ENCODE results near the gene ARRDC3. TPM values are rescaled to one million over a fixed set of nuclear protein-coding genes. Genes with fewer than 3 reads are reported as not detected.

Gene ARRDC3
- total RNA-seq, 1 donor from 2014 or later, result 90.5 TPM

DNA sequence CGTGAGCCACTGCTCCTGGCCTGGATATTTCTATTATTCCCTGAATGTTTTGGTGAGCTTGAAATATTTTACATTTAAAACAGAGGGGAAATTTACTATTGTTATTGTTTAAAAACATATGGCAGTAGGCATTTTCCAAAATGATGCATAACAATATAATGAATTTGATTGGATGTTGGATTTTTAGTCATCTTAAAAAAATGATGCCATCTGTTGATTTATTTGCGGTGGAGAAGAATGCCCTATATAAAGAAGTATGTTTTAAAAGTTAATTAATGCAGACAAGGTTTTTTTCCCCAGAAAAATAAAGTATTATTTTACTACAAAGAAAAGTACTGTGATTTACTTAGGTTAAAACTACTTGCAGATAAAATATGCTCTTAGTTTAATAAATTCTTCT, 33.4 kb upstream of the ARRDC3 start:
- Histone ChIP-seq H3K4me1 (peaks cover 5% of the 10 kb centered on the region), H3K27me3 (ENCODE audit: low read depth) (no peaks in the 10 kb centered on the region), H3K4me3 (no peak overlapping the region), H3K9me3 (no peaks in the 10 kb centered on the region), H3K36me3 (no peaks in the 10 kb centered on the region), H3K27ac (no peak overlapping the region)
- ATAC-seq (no peak), DNase-seq (no peak)
- intact Hi-C loops (cut with DNase I), result loop anchor here (5.0 kb wide), 1 partner anchor 484 kb away; no protein-coding TSS in a partner anchor
- TF ChIP-seq, protein P1, sequence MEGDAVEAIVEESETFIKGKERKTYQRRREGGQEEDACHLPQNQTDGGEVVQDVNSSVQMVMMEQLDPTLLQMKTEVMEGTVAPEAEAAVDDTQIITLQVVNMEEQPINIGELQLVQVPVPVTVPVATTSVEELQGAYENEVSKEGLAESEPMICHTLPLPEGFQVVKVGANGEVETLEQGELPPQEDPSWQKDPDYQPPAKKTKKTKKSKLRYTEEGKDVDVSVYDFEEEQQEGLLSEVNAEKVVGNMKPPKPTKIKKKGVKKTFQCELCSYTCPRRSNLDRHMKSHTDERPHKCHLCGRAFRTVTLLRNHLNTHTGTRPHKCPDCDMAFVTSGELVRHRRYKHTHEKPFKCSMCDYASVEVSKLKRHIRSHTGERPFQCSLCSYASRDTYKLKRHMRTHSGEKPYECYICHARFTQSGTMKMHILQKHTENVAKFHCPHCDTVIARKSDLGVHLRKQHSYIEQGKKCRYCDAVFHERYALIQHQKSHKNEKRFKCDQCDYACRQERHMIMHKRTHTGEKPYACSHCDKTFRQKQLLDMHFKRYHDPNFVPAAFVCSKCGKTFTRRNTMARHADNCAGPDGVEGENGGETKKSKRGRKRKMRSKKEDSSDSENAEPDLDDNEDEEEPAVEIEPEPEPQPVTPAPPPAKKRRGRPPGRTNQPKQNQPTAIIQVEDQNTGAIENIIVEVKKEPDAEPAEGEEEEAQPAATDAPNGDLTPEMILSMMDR (IDR thresholded peaks at IDR 0.05), result no peak

DNA sequence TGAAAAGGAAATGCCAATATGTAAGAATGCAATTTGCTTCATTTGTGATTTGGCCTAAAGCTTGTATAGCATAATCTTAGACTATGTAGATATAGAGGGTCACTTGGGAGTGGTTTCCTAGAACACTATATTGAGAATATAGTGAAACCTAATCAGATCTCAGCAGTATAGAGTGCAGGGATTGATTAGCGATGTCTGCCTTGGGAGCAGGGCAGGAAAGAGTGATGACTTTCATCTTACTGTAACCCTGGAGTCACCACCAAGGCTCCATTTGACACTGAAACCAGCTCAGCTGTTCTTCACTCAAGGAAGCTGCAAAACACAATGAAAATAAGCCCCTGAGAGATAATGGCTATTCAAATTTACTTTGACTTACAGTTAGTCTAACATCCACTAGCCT, 26.2 kb upstream of the ARRDC3 start:
- TF ChIP-seq, protein P1 (IDR thresholded peaks at IDR 0.05), result no peak
- Histone ChIP-seq H3K4me1 (no peaks in the 10 kb centered on the region), H3K9me3 (no peaks in the 10 kb centered on the region), H3K36me3 (no peaks in the 10 kb centered on the region), H3K4me3 (no peak overlapping the region), H3K27ac (no peak overlapping the region), H3K27me3 (ENCODE audit: low read depth) (no peaks in the 10 kb centered on the region)
- no peak for DNase-seq
- no peak for ATAC-seq
- intact Hi-C loops (cut with DNase I), result no loop called here

DNA sequence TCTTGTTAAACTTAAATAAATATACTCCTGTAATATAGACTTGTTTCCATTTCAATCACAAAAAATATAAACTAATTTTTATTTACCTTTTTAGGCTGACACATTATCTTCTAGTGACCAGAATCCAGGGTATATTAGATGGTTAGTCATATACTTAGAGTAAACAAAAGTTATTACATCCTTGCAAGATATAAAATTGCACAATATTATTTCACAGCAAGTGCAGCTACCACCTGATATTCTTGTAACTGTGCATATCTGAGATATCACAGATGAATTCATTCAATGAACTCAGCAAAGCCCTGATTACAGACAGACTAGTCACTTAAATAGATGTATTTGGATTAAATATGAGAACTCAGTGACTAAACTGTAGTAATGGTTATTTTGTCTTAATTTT, 25.6 kb upstream of the ARRDC3 start:
- no peak for ATAC-seq
- H3K27me3 ChIP-seq (ENCODE audit: low read depth), result no peaks in the 10 kb centered on the region
- H3K36me3 ChIP-seq, result no peaks in the 10 kb centered on the region
- H3K4me1 ChIP-seq, result no peaks in the 10 kb centered on the region
- H3K27ac ChIP-seq, result no peak overlapping the region
- DNase-seq, result no peak
- no peaks in the 10 kb centered on the region for H3K9me3 ChIP-seq
- intact Hi-C loops (cut with DNase I), result no loop called here
- no peak overlapping the region for H3K4me3 ChIP-seq
- TF ChIP-seq, protein P1 (IDR thresholded peaks at IDR 0.05), result no peak

DNA sequence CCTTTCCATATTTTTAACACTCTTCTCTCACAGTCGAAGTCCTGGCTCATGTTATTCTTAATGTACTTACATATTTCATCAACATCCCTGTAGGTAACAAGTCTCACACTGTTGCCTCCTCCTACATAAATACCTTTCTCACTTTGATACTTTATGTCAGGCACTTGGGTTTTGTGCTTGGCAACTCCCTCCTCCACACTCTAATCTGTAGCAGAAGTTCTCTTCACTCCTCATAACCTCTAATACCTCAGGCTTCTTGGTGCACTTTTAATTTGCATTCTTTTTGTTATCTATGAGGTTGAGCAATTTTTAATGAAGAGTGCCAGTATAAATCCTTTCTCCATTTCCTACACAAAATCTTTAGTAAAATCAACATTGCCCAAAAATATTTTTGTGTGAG, 24.1 kb upstream of the ARRDC3 start:
- TF ChIP-seq, protein P1 (IDR thresholded peaks at IDR 0.05), result no peak
- Histone ChIP-seq H3K27me3 (ENCODE audit: low read depth) (no peaks in the 10 kb centered on the region), H3K4me1 (no peaks in the 10 kb centered on the region), H3K36me3 (no peaks in the 10 kb centered on the region), H3K9me3 (no peaks in the 10 kb centered on the region), H3K4me3 (no peak overlapping the region), H3K27ac (no peak overlapping the region)
- intact Hi-C loops (cut with DNase I), result no loop called here
- DNase-seq (no peak), ATAC-seq (no peak)

DNA sequence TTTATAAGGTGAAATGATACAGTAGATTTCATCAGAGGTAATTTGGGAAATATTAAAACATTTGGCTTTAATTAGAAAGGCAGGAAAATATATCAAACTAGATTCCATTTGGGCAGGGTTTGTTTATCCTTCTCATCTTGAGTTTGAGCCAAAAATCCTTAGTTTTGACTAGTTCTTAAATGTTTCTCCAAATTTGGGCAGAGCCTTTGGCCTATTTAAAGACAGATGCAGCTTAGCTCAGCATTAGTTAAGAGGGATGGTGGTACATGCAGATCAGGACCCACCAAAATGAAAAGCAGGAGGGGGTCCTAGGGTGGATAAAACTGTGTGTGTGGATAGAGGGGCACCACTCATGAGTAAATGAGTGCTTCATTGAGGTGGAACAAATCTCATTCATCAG, 20.3 kb upstream of the ARRDC3 start:
- H3K36me3 ChIP-seq, result no peaks in the 10 kb centered on the region
- H3K4me3 ChIP-seq, result no peak overlapping the region
- no peaks in the 10 kb centered on the region for H3K27me3 ChIP-seq (ENCODE audit: low read depth)
- ATAC-seq (no peak), DNase-seq (no peak)
- TF ChIP-seq, protein P1 (IDR thresholded peaks at IDR 0.05), result no peak
- intact Hi-C loops (cut with DNase I), result no loop called here
- H3K27ac ChIP-seq, result no peak overlapping the region
- H3K9me3 ChIP-seq, result no peaks in the 10 kb centered on the region
- no peaks in the 10 kb centered on the region for H3K4me1 ChIP-seq

DNA sequence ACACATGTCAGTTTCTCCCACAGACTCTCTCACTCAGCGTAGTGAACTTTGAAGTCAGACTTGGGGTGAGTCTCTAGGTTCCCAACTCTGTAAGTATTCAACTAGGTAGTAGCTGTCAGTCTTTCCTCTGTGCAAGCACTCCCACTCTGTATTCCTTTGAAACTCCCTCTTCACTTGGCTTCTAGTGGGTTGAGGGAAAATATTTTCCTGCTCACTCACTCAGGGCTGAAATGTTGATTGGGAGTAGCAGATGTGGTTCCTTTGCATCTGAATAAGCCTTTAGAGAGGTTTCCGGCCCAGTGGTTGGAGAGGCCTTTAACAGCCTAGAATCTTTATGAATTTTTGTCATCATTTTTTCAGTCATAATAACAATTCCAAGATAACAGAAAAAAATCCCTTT, 18.1 kb upstream of the ARRDC3 start:
- no peak for DNase-seq
- Histone ChIP-seq H3K4me3 (no peak overlapping the region), H3K36me3 (no peaks in the 10 kb centered on the region), H3K27me3 (ENCODE audit: low read depth) (no peaks in the 10 kb centered on the region), H3K27ac (no peak overlapping the region), H3K4me1 (no peaks in the 10 kb centered on the region), H3K9me3 (no peaks in the 10 kb centered on the region)
- intact Hi-C loops (cut with DNase I), result no loop called here
- TF ChIP-seq, protein P1 (IDR thresholded peaks at IDR 0.05), result no peak
- no peak for ATAC-seq
